Gastrocnemius medialis (tissue), 4 donors: ENCODE data around the gene DYNC2I2. TPM values are rescaled to one million over a fixed set of nuclear protein-coding genes. Genes with fewer than 3 reads are reported as not detected.

Experiments
- ATAC-seq, 2 donors: fragments of 150-250 bp; one replicate each; pipeline ENCODE4 v1.9.1; 2016
- DNase-seq, 2 donors: peaks; one replicate each; pipeline ENCODE4 v3.0.0-alpha.2; 2019
- H3K27ac ChIP-seq, 4 donors: fragments of 200-600 bp; sonication (generic); 1 replicate in 1 of 4; 2 replicates in 3 of 4; pipeline ENCODE4 v1.5.1; 2016 to 2018; ENCODE audit warnings: mild to moderate bottlenecking in 2 of 4, moderate library complexity in 1 of 4
- H3K27me3 ChIP-seq, 3 donors: fragments of 200-600 bp; sonication (generic) in 2 of 3; 1 replicate in 1 of 3; 2 replicates in 2 of 3; pipeline versions ENCODE4 v1.5.1 to v1.6.0; 2016 to 2019; ENCODE audit warnings: mild to moderate bottlenecking in 1 of 3, moderate library complexity in 1 of 3
- H3K36me3 ChIP-seq, 2 donors: fragments of 200-600 bp; sonication (generic) in 1 of 2; one replicate each; pipeline ENCODE4 v1.5.1; 2017 to 2018
- H3K4me1 ChIP-seq, 2 donors: fragments of 200-600 bp; sonication (generic) in 1 of 2; one replicate each; pipeline ENCODE4 v1.5.1; 2016 to 2017; ENCODE audit warnings: mild to moderate bottlenecking in 2 of 2
- H3K4me3 ChIP-seq, 4 donors: fragments of 200-600 bp; sonication (generic) in 3 of 4; 1 replicate in 1 of 4; 2 replicates in 3 of 4; pipeline ENCODE4 v1.5.1; 2016 to 2019; ENCODE audit warnings: mild to moderate bottlenecking in 2 of 4
- H3K9me3 ChIP-seq, 3 donors: fragments of 200-600 bp; sonication (generic) in 2 of 3; 1 replicate in 1 of 3; 2 replicates in 2 of 3; pipeline ENCODE4 v1.5.1; 2016 to 2019
- CTCF ChIP-seq, 5 experiments: fragments of 450-650 bp in 3 of 5; fragments of 200-600 bp in 2 of 5; sonication (generic) in 2 of 5; IDR thresholded peaks in 4 of 5; conservative IDR thresholded peaks in 1 of 5; 1 replicate in 4 of 5; 2 replicates in 1 of 5; pipeline ENCODE4 v1.5.1; 2016 to 2019; ENCODE audit warnings: antibody characterized with exemption in 5 of 5, mild to moderate bottlenecking in 3 of 5, moderate library complexity in 3 of 5
- POLR2A ChIP-seq, 2 donors: fragments of 450-650 bp; IDR thresholded peaks; one replicate each; pipeline ENCODE4 v1.6.1; 2017; ENCODE audit warnings: antibody characterized with exemption in 2 of 2, mild to moderate bottlenecking in 2 of 2, moderate library complexity in 2 of 2
- in situ Hi-C, 4 donors: fragments of 200-750 bp; cut with MboI; loops; one replicate each; pipeline versions ENCODE4 v1.15.0 to v1.8.0; 2017; ENCODE audit warnings: low sequenced_read_pairs in 4 of 4
- intact Hi-C: fragments of 100-400 bp; cut with DNase I; formaldehyde crosslinking; loops from one replicate; pipeline ENCODE4 v1.15.1; 2023; ENCODE audit warnings: low total_unique reads
- total RNA-seq, 4 donors: library from RNA; depleted of rRNA; stranded (reverse); fragments of >200 nt; gene quantifications; one replicate each; pipeline versions ENCODE4 v1.1.0 to v1.2.3, GENCODE V29; 2016

DYNC2I2 gene
- total RNA-seq, 4 donors from 2014 or later, result 11.4 to 29.1 (median 21.1) TPM

DNA sequence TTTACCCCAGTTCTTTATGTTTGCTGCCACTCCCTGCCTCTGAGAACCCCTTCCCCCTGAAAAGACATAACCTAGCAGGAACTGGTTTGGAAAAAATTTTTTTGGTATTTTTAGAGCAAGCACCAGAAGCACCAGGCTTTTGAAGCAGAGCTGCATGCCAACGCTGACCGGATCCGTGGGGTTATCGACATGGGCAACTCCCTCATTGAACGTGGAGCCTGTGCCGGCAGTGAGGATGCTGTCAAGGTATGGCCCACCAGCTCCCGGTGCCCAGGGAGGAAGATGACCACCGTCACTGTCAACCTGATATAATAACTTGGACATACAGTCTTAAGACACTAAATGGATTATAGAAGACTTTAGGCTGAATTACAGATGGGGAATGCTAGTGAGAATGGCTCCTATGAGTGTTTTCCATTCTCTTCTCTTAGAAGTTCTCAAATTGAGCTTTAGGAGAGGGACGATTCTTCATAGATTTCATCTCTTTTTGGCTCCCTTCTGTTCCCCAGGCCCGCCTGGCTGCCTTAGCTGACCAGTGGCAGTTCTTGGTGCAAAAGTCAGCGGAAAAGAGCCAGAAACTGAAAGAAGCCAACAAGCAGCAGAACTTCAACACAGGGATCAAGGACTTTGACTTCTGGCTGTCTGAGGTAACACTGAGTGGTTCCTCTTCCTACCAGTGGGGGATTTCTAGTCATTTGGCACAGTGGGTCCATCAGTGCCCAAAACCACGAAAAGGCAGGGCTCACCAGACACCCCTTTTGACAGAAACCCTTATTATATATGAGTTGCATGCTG is 44.9 kb downstream of the DYNC2I2 start:
- H3K27ac ChIP-seq, result no peak overlapping the region
- H3K27me3 ChIP-seq, result no peaks in the 10 kb centered on the region
- no peak for DNase-seq
- ATAC-seq, result no peak
- peaks cover 0 to 79% of the 10 kb centered on the region in 2 donors for H3K36me3 ChIP-seq
- TF ChIP-seq POLR2A (IDR thresholded peaks at IDR 0.05), result no peak
- no peak for TF ChIP-seq CTCF (IDR thresholded peaks at IDR 0.05 in 4 of 5, conservative IDR thresholded peaks at IDR 0.05 in 1 of 5)
- in situ Hi-C loops, result no loop called here
- no peaks in the 10 kb centered on the region for H3K9me3 ChIP-seq
- intact Hi-C loops, result no loop called here
- peaks cover 14 to 15% of the 10 kb centered on the region in 2 donors for H3K4me1 ChIP-seq
- no peak overlapping the region for H3K4me3 ChIP-seq

- Histone ChIP-seq H3K27ac (no peak overlapping the region), H3K4me1 (peaks cover 14 to 15% of the 10 kb centered on the region in 2 donors), H3K27me3 (no peaks in the 10 kb centered on the region), H3K9me3 (no peaks in the 10 kb centered on the region), H3K4me3 (no peak overlapping the region), H3K36me3 (peaks cover 0 to 72% of the 10 kb centered on the region in 2 donors)
- intact Hi-C loops, result no loop called here
- no peak for ATAC-seq
- in situ Hi-C loops, result no loop called here
- no peak for DNase-seq
- no peak for TF ChIP-seq CTCF (IDR thresholded peaks at IDR 0.05 in 4 of 5, conservative IDR thresholded peaks at IDR 0.05 in 1 of 5)
- TF ChIP-seq POLR2A (IDR thresholded peaks at IDR 0.05), result no peak
These were observed 45.8 kb downstream of the DYNC2I2 start for GRCh38 chr9:128610897-128611296.

GRCh38 chr9:128607642-128608350 is 48.9 kb downstream of the DYNC2I2 start:
- intact Hi-C loops, result loop anchor here (2.0 kb wide), 3 partner anchors 49 to 81 kb away; partner anchors contain the start of genes DYNC2I2, SET and SPTAN1
- H3K27me3 ChIP-seq, result no peaks in the 10 kb centered on the region
- peak; percentile 98 to 99 for ATAC-seq
- peaks cover 14 to 15% of the 10 kb centered on the region in 2 donors for H3K4me1 ChIP-seq
- peaks cover 0 to 65% of the 10 kb centered on the region in 2 donors for H3K36me3 ChIP-seq
- peak overlapping the region; percentile 73 to 83 (median 76) for H3K27ac ChIP-seq
- peak; percentile 88 to 98 for DNase-seq
- no peak for TF ChIP-seq CTCF (IDR thresholded peaks at IDR 0.05 in 4 of 5, conservative IDR thresholded peaks at IDR 0.05 in 1 of 5)
- TF ChIP-seq POLR2A (IDR thresholded peaks at IDR 0.05), result no peak
- no peaks in the 10 kb centered on the region for H3K9me3 ChIP-seq
- no peak overlapping the region for H3K4me3 ChIP-seq
- in situ Hi-C loops, result no loop called here

DNA sequence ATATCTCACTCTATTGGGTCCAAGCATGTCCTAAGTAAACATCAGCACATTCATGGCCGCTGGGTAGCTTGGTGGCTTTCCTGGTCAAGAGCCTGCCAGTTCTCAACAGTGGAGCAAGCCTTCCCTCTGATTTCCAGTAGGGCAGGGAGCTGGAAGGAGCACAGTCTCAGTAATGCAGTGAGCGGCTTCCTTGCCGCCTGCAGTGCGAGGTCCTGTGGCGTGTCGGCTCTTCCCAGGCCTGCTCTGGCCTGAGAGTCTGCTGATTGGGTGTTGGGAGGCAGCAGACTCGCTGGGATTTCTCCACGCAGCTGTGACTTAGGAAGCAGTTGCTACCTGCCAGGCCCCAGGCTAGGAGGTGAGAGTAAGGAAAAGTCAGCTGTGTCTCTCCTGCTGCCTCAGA is 53.0 kb downstream of the DYNC2I2 start:
- in situ Hi-C loops, result no loop called here
- intact Hi-C loops, result no loop called here
- Histone ChIP-seq H3K36me3 (peaks cover 0 to 59% of the 10 kb centered on the region in 2 donors), H3K4me1 (peaks cover 12 to 14% of the 10 kb centered on the region in 2 donors), H3K9me3 (no peaks in the 10 kb centered on the region), H3K27ac (no peak overlapping the region), H3K27me3 (no peaks in the 10 kb centered on the region), H3K4me3 (no peak overlapping the region)
- TF ChIP-seq CTCF (IDR thresholded peaks at IDR 0.05 in 4 of 5, conservative IDR thresholded peaks at IDR 0.05 in 1 of 5) (no peak), POLR2A (IDR thresholded peaks at IDR 0.05) (no peak)
- DNase-seq (no peak), ATAC-seq (no peak)
